Middle frontal gyrus (tissue), 1 donor: ENCODE measurements around the gene KRTAP5-5.
"Not testable (repeated sequence)": the region's sequence is repeated elsewhere in the genome, so short reads cannot be mapped to it uniquely, and the experiment has no call there.

Experiments used
- DNase-seq: peaks from one replicate; pipeline ENCODE4 v3.0.0-alpha.2; 2015; ENCODE audit warnings: low spot score; ENCODE audit errors: extremely low spot score

KRTAP5-5 gene

DNA sequence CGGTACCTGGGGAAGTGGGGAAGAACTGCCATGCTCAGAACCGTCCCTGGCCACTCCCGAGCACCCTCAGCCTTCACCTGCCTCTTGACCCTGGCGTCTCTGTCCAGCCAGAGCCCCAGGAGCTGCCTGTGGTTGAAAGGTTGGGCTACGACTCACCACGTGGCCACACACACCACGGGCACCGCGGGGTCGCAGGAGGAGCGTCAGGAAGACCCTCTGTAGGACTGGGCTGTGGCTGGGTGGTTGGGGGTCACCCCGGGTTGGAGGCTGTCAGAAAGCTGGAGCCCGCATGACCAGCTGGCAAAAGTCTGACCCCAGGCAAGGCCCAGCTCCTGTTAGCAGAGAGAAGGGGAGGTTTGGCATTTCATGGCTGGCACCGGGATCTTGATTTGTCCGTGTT, 11.5 kb downstream of the KRTAP5-5 start:
- no peak for DNase-seq

- no peak for DNase-seq
Observed at GRCh38 chr11:1642288-1643145, 12.9 kb downstream of the KRTAP5-5 start.

GRCh38 chr11:1643146-1643690, 13.6 kb downstream of the KRTAP5-5 start:
- DNase-seq: no peak

DNA sequence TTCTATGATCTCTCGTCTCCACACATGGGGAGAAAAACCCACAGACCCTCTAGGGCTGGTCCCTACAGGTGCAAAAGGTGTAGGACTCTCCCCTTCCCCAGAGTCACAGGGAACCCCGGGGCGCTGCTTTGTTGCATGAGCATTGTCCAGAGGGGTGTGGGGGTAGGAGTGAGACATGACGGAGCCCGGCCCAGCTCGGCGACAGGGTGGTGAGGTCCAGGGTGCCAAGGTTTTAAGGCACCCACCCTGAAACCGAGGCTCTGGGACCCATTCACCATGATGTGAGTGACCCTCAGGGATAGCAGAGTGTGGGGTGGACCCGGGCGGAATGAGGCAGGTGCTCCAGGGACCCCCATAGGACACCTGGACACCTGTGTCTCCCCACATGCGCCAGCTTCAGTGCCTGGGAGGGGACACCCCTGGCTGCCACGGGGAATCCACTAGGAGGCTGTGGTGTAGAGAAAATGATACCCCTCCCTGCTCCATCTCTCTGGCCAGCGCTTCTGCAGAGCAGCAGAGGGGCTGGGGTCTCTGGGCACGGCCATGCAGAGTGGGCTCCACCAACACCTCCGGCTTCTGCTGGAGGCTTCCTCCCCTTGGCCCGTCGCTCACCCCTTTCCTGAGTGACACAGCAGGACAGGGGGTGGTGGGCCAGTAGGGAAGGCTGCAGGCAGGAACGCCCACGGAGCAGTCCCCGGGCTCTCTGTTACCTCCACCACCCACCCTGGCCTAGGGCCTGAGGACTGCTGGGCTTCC, 15.2 kb downstream of the KRTAP5-5 start:
- DNase-seq: no peak

DNA sequence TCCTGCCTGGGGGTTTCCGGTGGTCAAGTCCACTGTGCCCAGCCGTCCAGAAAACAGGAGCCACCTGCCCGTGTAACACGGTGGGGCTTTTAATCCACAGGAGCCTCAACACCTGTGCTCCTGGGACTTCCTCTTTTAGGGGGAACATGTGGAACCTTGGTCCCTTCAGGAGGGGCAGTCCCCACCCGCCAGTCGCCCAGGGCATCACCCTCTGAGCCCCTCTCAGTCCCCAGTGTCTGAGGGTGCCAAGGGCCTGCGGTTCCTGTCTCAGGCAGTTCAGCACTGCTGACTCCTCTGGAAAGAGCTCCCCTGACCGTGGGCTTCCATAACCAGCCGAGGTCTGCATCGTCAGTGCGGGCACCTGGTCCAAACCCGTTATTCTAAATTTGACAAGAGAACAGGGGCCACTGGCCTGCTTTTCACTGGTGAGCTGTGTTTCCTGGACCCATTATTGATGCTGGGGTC, 15.8 kb downstream of the KRTAP5-5 start:
- no peak for DNase-seq

DNA sequence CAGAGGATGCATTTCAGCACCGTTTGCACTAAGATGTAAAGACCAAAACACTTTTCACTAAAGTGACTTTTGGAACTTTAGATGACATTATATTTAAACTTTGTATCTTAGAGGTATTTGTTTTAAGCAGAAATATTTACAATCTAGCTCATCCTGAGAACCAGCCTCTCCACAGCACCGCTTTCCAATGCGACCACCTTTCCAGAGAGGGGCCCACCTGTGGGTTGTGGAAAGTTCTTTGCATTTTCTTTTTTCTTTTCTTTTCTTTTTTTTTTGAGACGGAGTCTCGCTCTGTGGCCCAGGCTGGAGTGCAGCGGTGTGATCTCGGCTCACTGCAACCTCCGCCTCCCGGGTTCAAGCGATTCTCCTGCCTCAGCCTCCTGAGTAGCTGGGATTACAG, 17.0 kb downstream of the KRTAP5-5 start:
- DNase-seq: not testable (repeated sequence)

GRCh38 chr11:1647901-1648652, 18.5 kb downstream of the KRTAP5-5 start:
- no peak for DNase-seq

- DNase-seq: no peak
Observed at GRCh38 chr11:1648653-1649420, 19.3 kb downstream of the KRTAP5-5 start.

- no peak for DNase-seq
Observed at GRCh38 chr11:1650034-1650917, 20.7 kb downstream of the KRTAP5-5 start.

DNA sequence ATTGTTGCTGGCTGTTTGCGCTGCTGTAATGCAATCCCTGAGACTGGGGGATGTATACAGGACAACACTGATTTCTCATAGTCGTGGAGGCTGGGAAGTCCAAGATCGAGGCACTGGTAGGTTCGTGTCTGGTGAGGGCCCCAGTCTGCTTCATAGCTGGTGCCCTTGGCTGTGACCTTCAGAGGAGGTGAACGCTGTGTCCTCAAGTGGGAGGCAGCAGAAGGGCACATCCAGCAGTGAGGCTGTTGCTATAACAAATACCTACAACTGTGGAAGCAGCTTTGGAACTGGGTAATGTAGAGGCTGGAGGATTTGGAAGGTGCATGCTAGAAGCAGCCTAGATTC, 21.3 kb downstream of the KRTAP5-5 start:
- DNase-seq: no peak

GRCh38 chr11:1651411-1651980, 21.9 kb downstream of the KRTAP5-5 start:
- no peak for DNase-seq

- no peak for DNase-seq
Observed at GRCh38 chr11:1652026-1652425, 22.5 kb downstream of the KRTAP5-5 start.

DNA sequence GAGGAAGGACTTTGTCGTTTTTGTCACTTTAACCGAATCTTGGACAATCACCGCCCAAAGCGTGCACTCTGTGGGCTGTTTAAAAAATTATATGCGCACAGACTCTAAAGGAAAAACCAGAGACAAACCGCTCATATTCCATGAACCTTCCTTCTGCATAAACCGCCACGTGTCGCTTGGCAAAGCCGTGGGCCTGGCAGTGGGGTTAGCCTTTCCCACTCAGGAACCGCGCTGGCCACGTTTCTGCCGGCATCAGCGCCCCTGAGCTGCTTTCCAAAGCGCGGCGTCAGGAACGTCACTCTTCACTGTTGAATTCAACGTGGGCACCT, 22.8 kb downstream of the KRTAP5-5 start:
- DNase-seq: no peak

DNA sequence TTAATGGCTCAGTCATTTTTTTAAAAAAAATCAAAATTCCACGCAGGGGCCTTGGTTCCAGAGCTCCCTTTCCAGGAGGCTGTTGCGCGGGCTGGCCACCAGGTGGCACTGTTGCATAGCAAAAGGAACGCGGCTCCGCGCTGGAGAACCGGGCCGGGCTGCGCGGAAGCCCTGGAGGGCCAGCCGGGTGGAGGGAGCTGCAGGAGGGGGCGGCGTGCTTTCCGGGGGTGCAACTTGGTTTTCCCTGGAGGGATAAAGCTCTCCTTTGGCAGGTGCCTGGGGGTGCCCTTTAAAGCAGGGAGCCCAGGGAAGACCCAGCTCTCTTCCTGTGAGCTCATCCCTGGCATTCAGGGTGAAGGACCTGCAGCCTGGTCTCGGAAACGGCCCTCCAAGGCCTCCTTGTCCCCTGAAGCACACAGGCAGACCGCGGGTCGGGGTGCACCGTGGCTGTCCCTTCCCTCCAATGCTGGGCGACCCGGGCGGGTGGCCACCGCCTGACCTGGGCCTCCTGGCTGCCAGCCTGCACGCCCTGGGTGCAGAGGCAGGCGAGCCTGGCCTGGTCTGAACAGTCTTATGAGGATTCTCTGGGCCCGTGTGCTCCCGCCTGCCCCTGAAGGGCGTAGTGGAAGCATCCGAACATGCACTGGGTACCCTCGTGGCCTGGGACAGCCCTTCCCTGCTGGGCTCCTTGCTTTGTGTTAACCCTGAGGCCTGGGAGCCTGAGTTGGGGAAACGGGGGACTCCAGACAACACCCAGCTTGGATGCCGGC, 23.4 kb downstream of the KRTAP5-5 start:
- DNase-seq: peak; percentile 73

DNA sequence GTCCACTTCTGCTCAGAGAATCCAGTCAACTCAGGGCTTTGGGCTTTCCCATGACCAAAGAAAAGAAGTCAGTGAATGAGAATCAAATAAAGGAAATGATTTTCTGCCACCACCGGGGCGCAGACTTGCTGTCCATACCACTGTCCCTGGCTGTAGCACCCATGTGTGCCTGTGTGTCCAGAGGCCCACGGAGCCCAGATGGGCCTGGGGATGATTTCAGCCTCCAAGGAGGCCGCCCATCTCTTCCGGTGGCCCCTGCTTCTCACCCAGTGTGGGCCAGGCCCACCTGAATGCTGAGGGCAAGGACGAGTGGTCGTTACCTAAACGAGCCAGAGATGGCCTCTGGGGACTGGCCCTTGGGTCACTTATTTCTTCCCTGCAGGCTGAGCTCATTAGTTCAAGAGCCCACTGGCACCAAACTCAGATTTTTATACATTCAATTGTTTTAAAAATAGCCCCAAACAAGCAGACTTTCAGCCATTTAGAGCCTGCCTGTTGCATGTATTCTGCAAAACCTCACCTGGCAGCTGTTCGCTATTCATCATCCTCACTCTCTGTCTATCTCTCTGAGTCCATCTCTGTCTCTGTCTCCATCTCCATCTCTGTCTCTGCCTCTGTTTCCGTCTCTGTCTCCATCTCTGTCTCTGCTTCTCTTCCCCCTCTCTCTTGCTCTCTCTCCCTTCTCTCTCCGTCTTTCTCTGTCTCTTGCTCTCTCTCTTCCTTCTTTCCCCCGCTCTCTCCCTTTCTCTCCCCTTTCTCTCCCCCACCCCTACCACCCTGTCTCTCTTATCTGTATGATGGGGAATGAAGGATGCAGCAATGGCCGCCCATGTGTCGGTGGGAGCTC, 24.2 kb downstream of the KRTAP5-5 start:
- DNase-seq: no peak

DNA sequence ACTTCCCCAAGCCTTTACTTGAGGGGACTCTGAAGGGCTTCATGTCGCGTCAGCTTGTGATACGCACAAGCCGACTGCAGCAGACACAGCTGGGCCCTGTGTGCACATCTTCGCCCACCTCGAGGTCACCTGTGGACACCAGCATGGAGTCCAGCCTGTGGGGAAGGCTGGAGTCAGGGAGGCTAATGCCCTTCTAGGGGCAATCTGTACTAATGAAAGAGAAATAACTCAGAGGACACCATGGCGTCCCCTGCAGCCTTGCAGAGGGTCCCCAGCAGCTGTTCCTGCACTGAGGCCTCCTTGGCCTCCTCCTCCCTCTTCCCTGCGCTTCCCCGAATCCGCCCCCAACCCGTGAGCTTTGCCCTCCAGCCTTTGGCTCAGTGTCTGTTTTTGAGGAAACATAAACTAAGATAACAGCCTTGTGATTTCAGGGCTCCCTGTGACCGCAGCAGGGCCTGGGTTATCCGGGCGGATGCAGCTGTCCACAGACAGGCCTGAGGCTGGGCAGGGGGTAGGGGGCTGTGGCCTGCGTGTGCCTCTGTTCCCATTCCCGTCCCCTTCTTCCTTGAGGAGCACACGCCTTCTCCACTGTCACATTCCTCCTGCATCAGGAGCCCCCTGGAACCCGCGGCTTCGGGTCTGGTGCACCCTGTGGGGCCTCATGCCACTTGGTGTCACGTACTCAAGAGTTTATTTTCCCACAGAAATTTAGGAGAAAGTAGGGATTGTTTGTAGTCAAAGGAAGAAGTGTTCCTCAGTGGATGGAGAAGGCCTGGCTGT, 25.0 kb downstream of the KRTAP5-5 start:
- no peak for DNase-seq
